DND-41 (cell line): ENCODE data around the gene JOSD2.

Experiments
- CTCF ChIP-seq: IDR thresholded peaks from 2 replicates; pipeline ENCODE4 v1.5.1; 2012; ENCODE audit warnings: borderline replicate concordance, low read length, moderate library complexity, mild to moderate bottlenecking; ENCODE audit not compliant: poor library complexity, severe bottlenecking; ENCODE audit errors: extremely low read depth
- EZH2 ChIP-seq: IDR thresholded peaks from 3 replicates; pipeline ENCODE4 v1.6.1; 2012; ENCODE audit warnings: borderline replicate concordance, low read depth, mild to moderate bottlenecking, moderate library complexity, low read length, inconsistent platforms; ENCODE audit not compliant: severe bottlenecking

- TF ChIP-seq CTCF: peak; percentile 84
- no peak for TF ChIP-seq EZH2
Measured at GRCh38 chr19:50556282-50557008, 45.5 kb upstream of the JOSD2 start.
